ENCODE measurements around the gene KHDRBS2. TPM values are rescaled to one million over a fixed set of nuclear protein-coding genes. Genes with fewer than 3 reads are reported as not detected.

Gene KHDRBS2
- polyA plus RNA-seq, 1 of the 3 experiments (the other 2 are of a cell fraction): not detected

GRCh38 chr6:62296541-62296940, 10.5 kb upstream of the KHDRBS2 start (continued):
- TF ChIP-seq, protein P1, sequence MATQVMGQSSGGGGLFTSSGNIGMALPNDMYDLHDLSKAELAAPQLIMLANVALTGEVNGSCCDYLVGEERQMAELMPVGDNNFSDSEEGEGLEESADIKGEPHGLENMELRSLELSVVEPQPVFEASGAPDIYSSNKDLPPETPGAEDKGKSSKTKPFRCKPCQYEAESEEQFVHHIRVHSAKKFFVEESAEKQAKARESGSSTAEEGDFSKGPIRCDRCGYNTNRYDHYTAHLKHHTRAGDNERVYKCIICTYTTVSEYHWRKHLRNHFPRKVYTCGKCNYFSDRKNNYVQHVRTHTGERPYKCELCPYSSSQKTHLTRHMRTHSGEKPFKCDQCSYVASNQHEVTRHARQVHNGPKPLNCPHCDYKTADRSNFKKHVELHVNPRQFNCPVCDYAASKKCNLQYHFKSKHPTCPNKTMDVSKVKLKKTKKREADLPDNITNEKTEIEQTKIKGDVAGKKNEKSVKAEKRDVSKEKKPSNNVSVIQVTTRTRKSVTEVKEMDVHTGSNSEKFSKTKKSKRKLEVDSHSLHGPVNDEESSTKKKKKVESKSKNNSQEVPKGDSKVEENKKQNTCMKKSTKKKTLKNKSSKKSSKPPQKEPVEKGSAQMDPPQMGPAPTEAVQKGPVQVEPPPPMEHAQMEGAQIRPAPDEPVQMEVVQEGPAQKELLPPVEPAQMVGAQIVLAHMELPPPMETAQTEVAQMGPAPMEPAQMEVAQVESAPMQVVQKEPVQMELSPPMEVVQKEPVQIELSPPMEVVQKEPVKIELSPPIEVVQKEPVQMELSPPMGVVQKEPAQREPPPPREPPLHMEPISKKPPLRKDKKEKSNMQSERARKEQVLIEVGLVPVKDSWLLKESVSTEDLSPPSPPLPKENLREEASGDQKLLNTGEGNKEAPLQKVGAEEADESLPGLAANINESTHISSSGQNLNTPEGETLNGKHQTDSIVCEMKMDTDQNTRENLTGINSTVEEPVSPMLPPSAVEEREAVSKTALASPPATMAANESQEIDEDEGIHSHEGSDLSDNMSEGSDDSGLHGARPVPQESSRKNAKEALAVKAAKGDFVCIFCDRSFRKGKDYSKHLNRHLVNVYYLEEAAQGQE (IDR thresholded peaks at IDR 0.05; ENCODE audit: low read depth, low read length): no peak
- TF ChIP-seq JUND (IDR thresholded peaks at IDR 0.05): no peak
- TF ChIP-seq, protein P2, sequence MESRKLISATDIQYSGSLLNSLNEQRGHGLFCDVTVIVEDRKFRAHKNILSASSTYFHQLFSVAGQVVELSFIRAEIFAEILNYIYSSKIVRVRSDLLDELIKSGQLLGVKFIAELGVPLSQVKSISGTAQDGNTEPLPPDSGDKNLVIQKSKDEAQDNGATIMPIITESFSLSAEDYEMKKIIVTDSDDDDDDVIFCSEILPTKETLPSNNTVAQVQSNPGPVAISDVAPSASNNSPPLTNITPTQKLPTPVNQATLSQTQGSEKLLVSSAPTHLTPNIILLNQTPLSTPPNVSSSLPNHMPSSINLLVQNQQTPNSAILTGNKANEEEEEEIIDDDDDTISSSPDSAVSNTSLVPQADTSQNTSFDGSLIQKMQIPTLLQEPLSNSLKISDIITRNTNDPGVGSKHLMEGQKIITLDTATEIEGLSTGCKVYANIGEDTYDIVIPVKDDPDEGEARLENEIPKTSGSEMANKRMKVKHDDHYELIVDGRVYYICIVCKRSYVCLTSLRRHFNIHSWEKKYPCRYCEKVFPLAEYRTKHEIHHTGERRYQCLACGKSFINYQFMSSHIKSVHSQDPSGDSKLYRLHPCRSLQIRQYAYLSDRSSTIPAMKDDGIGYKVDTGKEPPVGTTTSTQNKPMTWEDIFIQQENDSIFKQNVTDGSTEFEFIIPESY (IDR thresholded peaks at IDR 0.05; ENCODE audit: borderline replicate concordance, low read depth): no peak
- no peak for TF ChIP-seq MXI1 (IDR thresholded peaks at IDR 0.05; ENCODE audit: low read depth, low read length)
- no peak for TF ChIP-seq USF2 (IDR thresholded peaks at IDR 0.05; ENCODE audit: borderline replicate concordance, low read depth, low read length)
- no peak for TF ChIP-seq RXRA (IDR thresholded peaks at IDR 0.05; ENCODE audit: borderline replicate concordance, low read depth)
- TF ChIP-seq GATA2 (CRISPR knock-in tag; IDR thresholded peaks at IDR 0.05): no peak
- TF ChIP-seq, protein P3, sequence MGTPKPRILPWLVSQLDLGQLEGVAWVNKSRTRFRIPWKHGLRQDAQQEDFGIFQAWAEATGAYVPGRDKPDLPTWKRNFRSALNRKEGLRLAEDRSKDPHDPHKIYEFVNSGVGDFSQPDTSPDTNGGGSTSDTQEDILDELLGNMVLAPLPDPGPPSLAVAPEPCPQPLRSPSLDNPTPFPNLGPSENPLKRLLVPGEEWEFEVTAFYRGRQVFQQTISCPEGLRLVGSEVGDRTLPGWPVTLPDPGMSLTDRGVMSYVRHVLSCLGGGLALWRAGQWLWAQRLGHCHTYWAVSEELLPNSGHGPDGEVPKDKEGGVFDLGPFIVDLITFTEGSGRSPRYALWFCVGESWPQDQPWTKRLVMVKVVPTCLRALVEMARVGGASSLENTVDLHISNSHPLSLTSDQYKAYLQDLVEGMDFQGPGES (IDR thresholded peaks at IDR 0.05; ENCODE audit: low read depth, low read length): no peak

GRCh38 chr6:62288974-62289373, 2.9 kb upstream of the KHDRBS2 start:
- TF ChIP-seq SIN3A (IDR thresholded peaks at IDR 0.05; ENCODE audit: borderline replicate concordance, low read depth, low read length): no peak
- Histone ChIP-seq H3K9me2 (no peaks in the 10 kb centered on the region), H3K79me2 (ENCODE audit: insufficient read depth) (no peaks in the 10 kb centered on the region), H4K20me1 (ENCODE audit: insufficient read depth) (no peaks in the 10 kb centered on the region), H3K9ac (no peak overlapping the region), H3K27ac (ENCODE audit: low read depth in 2 of 2, low read length in 1 of 2) (no peak overlapping the region), H3K4me3 (ENCODE audit: low read depth in 2 of 2, low read length in 1 of 2) (no peak overlapping the region), H3F3A (replicated peaks; ENCODE audit: insufficient read depth) (no peaks in the 10 kb centered on the region), H3K4me2 (no peak overlapping the region), H2AFZ (ENCODE audit: low read depth) (no peak overlapping the region), H3K9me3 (no peaks in the 10 kb centered on the region), H3K4me1 (ENCODE audit: control insufficient read depth in 1 of 2, insufficient read depth in 2 of 2, low read depth in 1 of 2, low read length in 1 of 2) (no peaks in the 10 kb centered on the region), H3K36me3 (replicated peaks in 1 of 2; ENCODE audit: control insufficient read depth in 1 of 2, insufficient read depth in 2 of 2, low read length in 1 of 2) (no peaks in the 10 kb centered on the region), H3K27me3 (ENCODE audit: insufficient read depth) (no peaks in the 10 kb centered on the region)
- POLR2A ChIA-PET: no interaction called here
- CTCF ChIA-PET: no interaction called here
- 2% methylated on average over 1 of the region's 1 CpG for WGBS (ENCODE audit: low lambda C conversion rate)
- DNase-seq: no peak

Measured in SK-N-SH (cell line).